Tibial artery (tissue), 4 donors: ENCODE results near the gene BRD7.

Source experiments
- DNase-seq, 2 donors: peaks; one replicate each; pipeline ENCODE4 v3.0.0-alpha.2; 2019
- H3K27ac ChIP-seq, 2 donors: fragments of 200-600 bp; sonication (generic) in 1 of 2; 1 replicate in 1 of 2; 2 replicates in 1 of 2; pipeline ENCODE4 v1.5.1; 2018 to 2019; ENCODE audit warnings: mild to moderate bottlenecking in 1 of 2
- H3K27me3 ChIP-seq, 2 donors: fragments of 200-600 bp; sonication (generic) in 1 of 2; one replicate each; pipeline versions ENCODE4 v1.5.1 to v1.6.0; 2016 to 2019
- H3K36me3 ChIP-seq, 3 donors: fragments of 200-600 bp; sonication (generic) in 2 of 3; one replicate each; pipeline ENCODE4 v1.5.1; 2016 to 2019; ENCODE audit warnings: mild to moderate bottlenecking in 2 of 3
- H3K4me1 ChIP-seq, 4 donors: fragments of 200-600 bp; sonication (generic) in 2 of 4; 1 replicate in 3 of 4; 2 replicates in 1 of 4; pipeline ENCODE4 v1.5.1; 2016 to 2019
- H3K4me3 ChIP-seq, 2 donors: fragments of 200-600 bp; sonication (generic) in 1 of 2; 1 replicate in 1 of 2; 2 replicates in 1 of 2; pipeline ENCODE4 v1.5.1; 2018 to 2019; ENCODE audit warnings: mild to moderate bottlenecking in 2 of 2
- H3K9me3 ChIP-seq, 3 donors: fragments of 200-600 bp; sonication (generic) in 1 of 3; one replicate each; pipeline ENCODE4 v1.5.1; 2016 to 2019
- intact Hi-C: fragments of 100-400 bp; cut with DNase I; formaldehyde crosslinking; loops from one replicate; pipeline ENCODE4 v1.15.0; 2023; ENCODE audit warnings: low total_unique reads
- TF ChIP-seq, protein P1 (sequence below), 2 experiments: fragments of 200-600 bp in 1 of 2; fragments of 450-650 bp in 1 of 2; IDR thresholded peaks; one replicate each; pipeline ENCODE4 v1.5.1; 2017 to 2019; ENCODE audit warnings: antibody characterized with exemption in 2 of 2, mild to moderate bottlenecking in 1 of 2, moderate library complexity in 1 of 2

Gene BRD7

GRCh38 chr16:50308237-50308965 lies 60.4 kb downstream of the BRD7 start:
- TF ChIP-seq, protein P1, sequence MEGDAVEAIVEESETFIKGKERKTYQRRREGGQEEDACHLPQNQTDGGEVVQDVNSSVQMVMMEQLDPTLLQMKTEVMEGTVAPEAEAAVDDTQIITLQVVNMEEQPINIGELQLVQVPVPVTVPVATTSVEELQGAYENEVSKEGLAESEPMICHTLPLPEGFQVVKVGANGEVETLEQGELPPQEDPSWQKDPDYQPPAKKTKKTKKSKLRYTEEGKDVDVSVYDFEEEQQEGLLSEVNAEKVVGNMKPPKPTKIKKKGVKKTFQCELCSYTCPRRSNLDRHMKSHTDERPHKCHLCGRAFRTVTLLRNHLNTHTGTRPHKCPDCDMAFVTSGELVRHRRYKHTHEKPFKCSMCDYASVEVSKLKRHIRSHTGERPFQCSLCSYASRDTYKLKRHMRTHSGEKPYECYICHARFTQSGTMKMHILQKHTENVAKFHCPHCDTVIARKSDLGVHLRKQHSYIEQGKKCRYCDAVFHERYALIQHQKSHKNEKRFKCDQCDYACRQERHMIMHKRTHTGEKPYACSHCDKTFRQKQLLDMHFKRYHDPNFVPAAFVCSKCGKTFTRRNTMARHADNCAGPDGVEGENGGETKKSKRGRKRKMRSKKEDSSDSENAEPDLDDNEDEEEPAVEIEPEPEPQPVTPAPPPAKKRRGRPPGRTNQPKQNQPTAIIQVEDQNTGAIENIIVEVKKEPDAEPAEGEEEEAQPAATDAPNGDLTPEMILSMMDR (IDR thresholded peaks at IDR 0.05): no peak
- Histone ChIP-seq H3K9me3 (no peaks in the 10 kb centered on the region), H3K27me3 (no peaks in the 10 kb centered on the region), H3K27ac (no peak overlapping the region), H3K4me1 (peaks cover 0 to 11% (median 10%) of the 10 kb centered on the region in 4 donors), H3K36me3 (peaks cover 0 to 17% (median 15%) of the 10 kb centered on the region in 3 donors), H3K4me3 (no peak overlapping the region)
- intact Hi-C loops: no loop called here
- DNase-seq: peak in 1 of 2 donors; percentile 65

DNA sequence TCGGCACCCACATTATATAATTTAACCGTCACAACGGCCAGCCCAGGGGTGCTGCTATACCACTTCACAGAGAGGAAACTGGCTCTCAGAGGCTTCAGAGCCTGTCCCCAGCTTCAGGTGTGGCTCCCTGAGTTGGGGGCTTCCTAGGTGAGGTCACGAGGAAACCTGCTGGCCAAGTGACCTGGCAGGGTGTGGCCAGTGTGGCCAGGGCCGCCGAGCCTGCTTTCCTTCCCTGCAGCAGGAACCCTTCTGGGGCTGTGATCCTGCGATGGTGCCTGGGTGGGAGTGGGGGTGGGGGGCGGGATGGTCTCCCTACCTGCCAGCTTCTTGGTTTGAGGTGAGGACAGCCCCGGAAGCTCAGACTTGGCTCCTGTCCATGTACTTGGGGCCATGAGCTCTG lies 62.5 kb downstream of the BRD7 start:
- H3K4me3 ChIP-seq: no peak overlapping the region
- intact Hi-C loops: no loop called here
- H3K4me1 ChIP-seq: peaks cover 0 to 11% (median 10%) of the 10 kb centered on the region in 4 donors
- TF ChIP-seq, protein P1 (IDR thresholded peaks at IDR 0.05): no peak
- no peaks in the 10 kb centered on the region for H3K36me3 ChIP-seq
- H3K27me3 ChIP-seq: no peaks in the 10 kb centered on the region
- DNase-seq: peak in 1 of 2 donors; percentile 37
- no peak overlapping the region for H3K27ac ChIP-seq
- H3K9me3 ChIP-seq: no peaks in the 10 kb centered on the region

GRCh38 chr16:50305441-50306061 lies 63.2 kb downstream of the BRD7 start:
- H3K4me1 ChIP-seq: peaks cover 0 to 11% (median 10%) of the 10 kb centered on the region in 4 donors
- H3K27me3 ChIP-seq: no peaks in the 10 kb centered on the region
- H3K36me3 ChIP-seq: no peaks in the 10 kb centered on the region
- H3K27ac ChIP-seq: no peak overlapping the region
- intact Hi-C loops: no loop called here
- DNase-seq: peak in 1 of 2 donors; percentile 58
- TF ChIP-seq, protein P1 (IDR thresholded peaks at IDR 0.05): no peak
- H3K4me3 ChIP-seq: no peak overlapping the region
- H3K9me3 ChIP-seq: no peaks in the 10 kb centered on the region

DNA sequence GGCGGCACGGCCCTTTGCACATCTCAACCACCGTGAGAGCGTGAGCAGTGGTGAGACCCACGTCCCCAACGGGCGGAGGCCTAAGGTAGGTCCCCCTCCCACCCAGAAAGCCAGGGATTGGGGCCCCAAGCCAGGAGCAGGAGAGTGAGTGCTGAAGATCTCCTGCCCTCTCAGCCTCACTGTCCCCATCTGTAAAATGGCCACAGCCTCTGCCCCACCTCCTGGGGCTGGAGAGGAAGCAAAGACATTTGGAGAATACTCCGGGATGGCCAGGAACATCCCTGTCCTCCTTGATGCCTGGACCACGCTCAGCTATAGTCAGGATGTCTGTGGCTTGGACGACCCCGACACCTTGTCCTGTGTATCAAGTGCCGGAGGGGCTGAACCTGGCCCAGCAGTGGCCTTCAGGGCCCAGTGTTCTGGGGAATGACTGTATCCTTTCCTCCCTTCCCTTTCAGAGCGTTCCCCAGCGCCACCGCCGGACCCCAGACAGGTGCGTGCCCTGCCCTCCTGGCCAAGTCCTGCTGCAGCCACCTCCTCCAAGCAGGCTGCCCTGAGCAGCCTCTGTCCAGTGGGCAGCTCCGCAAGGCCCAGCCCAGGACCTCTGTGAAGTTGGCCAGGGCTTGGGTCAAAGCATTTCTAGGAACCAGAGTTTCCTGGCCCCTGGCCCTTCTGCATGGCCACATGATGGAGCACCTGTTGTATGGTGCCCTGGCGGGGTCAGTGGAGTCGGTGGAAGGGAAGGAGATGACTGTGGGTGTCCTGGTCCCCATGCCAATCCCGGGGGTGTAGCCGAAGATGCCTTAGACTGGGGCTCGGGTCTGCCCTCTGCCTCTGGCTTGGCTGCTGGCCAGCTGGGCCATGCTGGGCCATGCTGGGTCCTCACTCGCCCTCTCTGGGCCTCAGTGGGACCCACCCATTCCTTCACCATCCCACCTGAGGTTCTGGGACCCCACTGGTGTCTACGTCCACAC lies 64.0 kb downstream of the BRD7 start:
- Histone ChIP-seq H3K4me1 (peaks cover 0 to 9% (median 8%) of the 10 kb centered on the region in 4 donors), H3K4me3 (no peak overlapping the region), H3K36me3 (no peaks in the 10 kb centered on the region), H3K27ac (peak overlapping the region in 1 of 2 donors; percentile 12), H3K27me3 (no peaks in the 10 kb centered on the region), H3K9me3 (no peaks in the 10 kb centered on the region)
- intact Hi-C loops: no loop called here
- peak in 1 of 2 donors; percentile 63 for DNase-seq
- TF ChIP-seq, protein P1 (IDR thresholded peaks at IDR 0.05): no peak
